HepG2 (cell line): ENCODE results near the gene SGF29. TPM values are rescaled to one million over a fixed set of nuclear protein-coding genes. Genes with fewer than 3 reads are reported as not detected.
"Not testable (repeated sequence)": the region's sequence is repeated elsewhere in the genome, so short reads cannot be mapped to it uniquely, and the experiment has no call there.

ENCODE experiments used
- ATAC-seq: fragments of 200-7000 bp; cut with Tn5 transposase; 3 replicates; pipeline ENCODE4 v1.9.1; 2020; ENCODE audit warnings: mild to moderate bottlenecking, moderate library complexity
- BruUV-seq: library from RNA; stranded (reverse); fragments of 400-500 nt; replicated peaks from 2 replicates; lab custom pipeline; 2021; lab: Mats Ljungman, UMichigan
- CTCF ChIA-PET: fragments of 300-600 bp; formaldehyde crosslinking; extraction: SDS; loops from one replicate; lab custom pipeline; 2021; ENCODE audit warnings: low total read pairs, inconsistent platforms, low intra/inter-chr PET ratio; lab: Yijun Ruan, JAX
- POLR2A ChIA-PET: fragments of 350-600 bp; sonication (Branson Sonifier 250); formaldehyde crosslinking; loops from one replicate; lab custom pipeline; 2020; ENCODE audit warnings: antibody characterized with exemption, inconsistent platforms; lab: Yijun Ruan, JAX
- DNase-seq: peaks from one replicate; pipeline ENCODE4 v3.0.0-alpha.2; 2015; ENCODE audit warnings: low spot score
- FAIRE-seq: peaks from 3 replicates; lab custom pipeline; 2011; peaks lifted over from hg19 to GRCh38; lab: Jason Lieb, UNC
- H2AFZ ChIP-seq: one replicate; pipeline ENCODE4 v1.6.1; 2011; ENCODE audit warnings: low read length, inconsistent platforms
- H3K27ac ChIP-seq: fragments of 300-600 bp; 3 replicates; pipeline ENCODE4 v1.8.0; 2011; ENCODE audit warnings: mixed run types, mild to moderate bottlenecking, mixed read lengths, low read length, inconsistent platforms; ENCODE audit not compliant: insufficient read depth; ENCODE audit errors: extremely low read length
- H3K27me3 ChIP-seq, 2 experiments: fragments of 200-600 bp in 1 of 2; 2 replicates in 1 of 2; 3 replicates in 1 of 2; pipeline versions ENCODE4 v1.6.0 to v1.8.0; 2011; ENCODE audit warnings: low read length in 2 of 2, mild to moderate bottlenecking in 2 of 2, moderate library complexity in 2 of 2, inconsistent platforms in 1 of 2; ENCODE audit not compliant: insufficient read depth in 2 of 2, control insufficient read depth in 1 of 2
- H3K36me3 ChIP-seq, 2 experiments: fragments of 200-600 bp in 1 of 2; replicated peaks in 1 of 2; 2 replicates in 1 of 2; 3 replicates in 1 of 2; pipeline versions ENCODE4 v1.5.1 to v1.8.0; 2011; ENCODE audit warnings: low read length in 2 of 2, inconsistent platforms in 1 of 2; ENCODE audit not compliant: insufficient read depth in 2 of 2, control insufficient read depth in 1 of 2
- H3K4me1 ChIP-seq: 2 replicates; pipeline ENCODE4 v1.5.1; 2012; ENCODE audit warnings: low read length, inconsistent platforms; ENCODE audit not compliant: insufficient read depth
- H3K4me2 ChIP-seq: 2 replicates; pipeline ENCODE4 v1.6.0; 2011; ENCODE audit warnings: low read depth, low read length, inconsistent platforms
- H3K4me3 ChIP-seq, 3 experiments: fragments of 200-600 bp in 1 of 3; sonication (generic), shearing (Covaris generic) in 1 of 3; replicated peaks in 1 of 3; 2 replicates each; pipeline ENCODE4 v1.5.1; 2011 to 2016; ENCODE audit warnings: low read length in 3 of 3, inconsistent platforms in 2 of 3, low read depth in 2 of 3, mild to moderate bottlenecking in 2 of 3, control low read depth in 1 of 3, mixed read lengths in 1 of 3; ENCODE audit not compliant: insufficient read depth in 1 of 3
- H3K79me2 ChIP-seq: one replicate; pipeline ENCODE4 v1.6.1; 2011; ENCODE audit warnings: low read length, inconsistent platforms; ENCODE audit not compliant: insufficient read depth
- H3K9ac ChIP-seq: 2 replicates; pipeline ENCODE4 v1.6.0; 2011; ENCODE audit warnings: mild to moderate bottlenecking, low read depth, low read length, inconsistent platforms; ENCODE audit not compliant: insufficient read depth
- H3K9me3 ChIP-seq: 2 replicates; pipeline ENCODE4 v1.5.1; 2012; ENCODE audit warnings: mild to moderate bottlenecking, low read length
- H4K20me1 ChIP-seq: 2 replicates; pipeline ENCODE4 v1.6.0; 2011; ENCODE audit warnings: inconsistent platforms, mild to moderate bottlenecking, low read length, moderate library complexity; ENCODE audit not compliant: insufficient read depth
- ATAD3A ChIP-seq: sonication (generic); formaldehyde crosslinking; IDR thresholded peaks from 2 replicates; pipeline ENCODE4 v1.4.0; 2020; ENCODE audit warnings: missing genetic modification reagents
- CBFB ChIP-seq: sonication (generic); formaldehyde crosslinking; IDR thresholded peaks from 2 replicates; pipeline ENCODE4 v1.4.0; 2020; ENCODE audit warnings: missing genetic modification reagents
- DNMT1 ChIP-seq: sonication (generic); formaldehyde crosslinking; IDR thresholded peaks from 2 replicates; pipeline ENCODE4 v1.5.1; 2020; ENCODE audit warnings: mild to moderate bottlenecking, missing genetic modification reagents
- GATAD2A ChIP-seq: IDR thresholded peaks from 2 replicates; pipeline ENCODE4 v1.6.1; 2016
- HNF4A ChIP-seq: sonication (generic); formaldehyde crosslinking; IDR thresholded peaks from 2 replicates; pipeline ENCODE4 v1.4.0; 2020; ENCODE audit warnings: missing genetic modification reagents
- HOXA3 ChIP-seq: sonication (generic); formaldehyde crosslinking; IDR thresholded peaks from 2 replicates; pipeline ENCODE4 v1.5.0; 2020; ENCODE audit warnings: missing genetic modification reagents
- NR2F6 ChIP-seq, 2 experiments: IDR thresholded peaks; 2 replicates each; pipeline ENCODE4 v1.6.1; 2016; ENCODE audit warnings: antibody characterized with exemption in 1 of 2, mild to moderate bottlenecking in 1 of 2
- SKI ChIP-seq: fragments of 450-650 bp; IDR thresholded peaks from one replicate; pipeline ENCODE4 v1.6.1; 2018; ENCODE audit warnings: mild to moderate bottlenecking; ENCODE audit not compliant: partially characterized antibody
- ZBTB7B ChIP-seq: sonication (generic); formaldehyde crosslinking; IDR thresholded peaks from 2 replicates; pipeline ENCODE4 v1.4.0; 2020; ENCODE audit warnings: missing genetic modification reagents
- WGBS: methylation state at CpG from one replicate; pipeline ENCODE4 v1.1.6; 2017; ENCODE audit warnings: low lambda C conversion rate; 5-methylcytosine and 5-hydroxymethylcytosine counted together
- in situ Hi-C: cut with HindIII; loops from 2 replicates; pipeline ENCODE4 v1.10.0; 2017; ENCODE audit warnings: low pct_unique_long_range_greater_than_20kb; ENCODE audit not compliant: extremely low pct_ligation_motif_present
- intact Hi-C: fragments of 100-400 bp; cut with micrococcal nuclease; formaldehyde crosslinking; loops from one replicate; pipeline ENCODE4 v1.10.0; 2022; ENCODE audit not compliant: unreplicated experiment
- polyA plus RNA-seq, 8 experiments: library from polyadenylated mRNA; depleted of rRNA in 3 of 8; stranded (reverse) in 7 of 8; unstranded in 1 of 8; fragments of >200 nt; fragmentation: Illumina TruSeq in 4 of 8; extraction: Trizol in 4 of 8; gene quantifications; 2 replicates each; pipeline versions ENCODE4 v1.2.1 to v1.2.3, GENCODE V29; 2011 to 2016; ENCODE audit warnings: low read depth in 4 of 8, missing spikeins in 1 of 8, mixed read lengths in 1 of 8; ENCODE audit not compliant: insufficient read depth in 1 of 8
- total RNA-seq, 5 experiments: library from RNA; depleted of rRNA; stranded (reverse); fragments of >200 nt; fragmentation: Illumina TruSeq; extraction: Trizol; gene quantifications; 2 replicates each; pipeline ENCODE4 v1.2.3, GENCODE V29; 2016; ENCODE audit warnings: low read depth in 1 of 5
- TF ChIP-seq, protein P1 (sequence below): sonication (generic); formaldehyde crosslinking; IDR thresholded peaks from 2 replicates; pipeline ENCODE4 v1.5.1; 2020; ENCODE audit warnings: mild to moderate bottlenecking, missing genetic modification reagents, moderate library complexity

The SGF29 gene
- total and polyA plus RNA-seq, 2 of the 13 experiments (the other 11 are each of a cell fraction or from before 2014, with no cell fraction given) = 5.0 to 29.4 TPM

DNA sequence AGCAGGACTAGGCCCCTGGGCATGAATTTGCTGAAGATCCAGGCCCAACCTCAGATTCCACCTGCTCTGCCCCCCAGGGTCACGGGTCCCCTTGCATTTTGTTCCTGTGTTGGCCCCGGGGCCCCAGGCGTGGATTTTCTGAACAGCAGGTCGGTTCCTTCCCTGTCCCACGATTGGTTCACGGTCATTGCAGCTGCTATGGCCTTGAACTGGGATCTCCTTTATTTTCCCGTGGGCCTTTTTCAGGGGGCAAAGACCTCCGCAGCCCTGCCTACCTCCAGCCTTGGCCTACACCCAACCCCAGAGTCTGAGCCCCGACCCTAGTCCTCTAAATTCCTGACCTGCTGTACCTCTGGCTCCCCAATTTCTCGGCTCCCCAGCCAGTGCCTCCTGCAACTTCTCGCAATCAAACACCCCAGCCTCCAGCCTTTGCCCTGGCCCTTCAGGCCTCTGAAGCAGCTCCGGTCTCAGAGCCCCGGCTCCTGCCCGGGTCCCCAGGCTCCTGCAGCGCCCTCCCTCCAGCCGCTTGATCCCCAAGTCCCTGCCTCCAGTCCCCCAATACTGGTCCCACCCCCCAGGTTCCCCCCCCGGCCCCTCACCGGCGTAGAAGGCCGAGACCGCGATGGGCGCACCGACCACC, 68.9 kb downstream of the SGF29 start (continued):
- TF ChIP-seq, protein P1, sequence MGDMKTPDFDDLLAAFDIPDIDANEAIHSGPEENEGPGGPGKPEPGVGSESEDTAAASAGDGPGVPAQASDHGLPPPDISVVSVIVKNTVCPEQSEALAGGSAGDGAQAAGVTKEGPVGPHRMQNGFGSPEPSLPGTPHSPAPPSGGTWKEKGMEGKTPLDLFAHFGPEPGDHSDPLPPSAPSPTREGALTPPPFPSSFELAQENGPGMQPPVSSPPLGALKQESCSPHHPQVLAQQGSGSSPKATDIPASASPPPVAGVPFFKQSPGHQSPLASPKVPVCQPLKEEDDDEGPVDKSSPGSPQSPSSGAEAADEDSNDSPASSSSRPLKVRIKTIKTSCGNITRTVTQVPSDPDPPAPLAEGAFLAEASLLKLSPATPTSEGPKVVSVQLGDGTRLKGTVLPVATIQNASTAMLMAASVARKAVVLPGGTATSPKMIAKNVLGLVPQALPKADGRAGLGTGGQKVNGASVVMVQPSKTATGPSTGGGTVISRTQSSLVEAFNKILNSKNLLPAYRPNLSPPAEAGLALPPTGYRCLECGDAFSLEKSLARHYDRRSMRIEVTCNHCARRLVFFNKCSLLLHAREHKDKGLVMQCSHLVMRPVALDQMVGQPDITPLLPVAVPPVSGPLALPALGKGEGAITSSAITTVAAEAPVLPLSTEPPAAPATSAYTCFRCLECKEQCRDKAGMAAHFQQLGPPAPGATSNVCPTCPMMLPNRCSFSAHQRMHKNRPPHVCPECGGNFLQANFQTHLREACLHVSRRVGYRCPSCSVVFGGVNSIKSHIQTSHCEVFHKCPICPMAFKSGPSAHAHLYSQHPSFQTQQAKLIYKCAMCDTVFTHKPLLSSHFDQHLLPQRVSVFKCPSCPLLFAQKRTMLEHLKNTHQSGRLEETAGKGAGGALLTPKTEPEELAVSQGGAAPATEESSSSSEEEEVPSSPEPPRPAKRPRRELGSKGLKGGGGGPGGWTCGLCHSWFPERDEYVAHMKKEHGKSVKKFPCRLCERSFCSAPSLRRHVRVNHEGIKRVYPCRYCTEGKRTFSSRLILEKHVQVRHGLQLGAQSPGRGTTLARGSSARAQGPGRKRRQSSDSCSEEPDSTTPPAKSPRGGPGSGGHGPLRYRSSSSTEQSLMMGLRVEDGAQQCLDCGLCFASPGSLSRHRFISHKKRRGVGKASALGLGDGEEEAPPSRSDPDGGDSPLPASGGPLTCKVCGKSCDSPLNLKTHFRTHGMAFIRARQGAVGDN (CRISPR knock-in tag) = peak; percentile 9; the same call in 1 of the 2 replicates
- TF ChIP-seq SKI (peak; percentile 60), ZBTB7B (CRISPR knock-in tag) (0 out of 2 replicates have a peak, but pooled peaks have one; percentile 62), GATAD2A (peak; percentile 47; the same call in 1 of the 2 replicates), HNF4A (CRISPR knock-in tag) (peak; percentile 59), NR2F6 (IDR thresholded peaks at IDR 0.05) (peak; percentile 48; the same call in 1 of the 2 replicates)
- not testable (repeated sequence) for TF ChIP-seq NR2F6 (CRISPR knock-in tag; IDR thresholded peaks at IDR 0.05)

DNA sequence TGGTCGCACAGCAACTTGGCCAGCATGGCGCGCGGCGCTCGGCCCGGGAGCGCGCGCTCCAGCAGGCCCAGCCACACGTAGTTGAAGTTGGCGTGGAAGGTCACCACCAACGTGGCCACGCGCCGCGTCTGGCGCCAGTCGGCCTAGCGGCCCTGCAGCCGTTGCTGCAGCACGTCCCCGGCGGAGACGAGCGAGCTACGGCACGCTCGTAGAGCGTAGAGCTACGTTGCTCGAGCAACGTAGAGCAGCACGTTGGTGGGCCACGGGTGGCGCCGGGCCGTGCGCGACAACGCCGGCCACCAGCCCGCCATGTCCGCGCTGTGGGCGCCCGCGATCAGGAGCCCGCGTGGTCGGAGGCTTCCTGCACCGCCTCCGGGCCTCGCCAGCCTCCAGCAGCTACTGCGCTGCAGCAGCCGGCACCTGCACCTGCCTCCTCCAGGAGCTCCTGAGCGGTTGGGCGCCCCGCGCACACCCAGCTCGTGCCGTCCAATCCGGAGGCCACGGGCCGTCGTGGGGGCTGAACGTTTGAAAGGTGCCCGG, 69.5 kb downstream of the SGF29 start:
- ATAC-seq = peak; percentile 16; the same call in 2 of the 3 replicates
- Histone ChIP-seq H2AFZ (no peak overlapping the region), H3K9ac (no peak overlapping the region), H3K9me3 (no peaks in the 10 kb centered on the region), H3K4me1 (peaks cover 34% of the 10 kb centered on the region), H3K27ac (no peak overlapping the region), H3K27me3 (no peaks in the 10 kb centered on the region), H3K36me3 (no peaks in the 10 kb centered on the region), H3K79me2 (no peaks in the 10 kb centered on the region), H4K20me1 (no peaks in the 10 kb centered on the region), H3K4me3 (no peak overlapping the region), H3K4me2 (no peak overlapping the region)
- POLR2A ChIA-PET = no interaction called here
- WGBS = 93% methylated on average over 68 of the region's 68 CpGs
- BruUV-seq = no TSS peak
- intact Hi-C loops (no loop called here), in situ Hi-C loops (no loop called here)
- no peak for DNase-seq
- CTCF ChIA-PET = no interaction called here
- FAIRE-seq = no peak
- TF ChIP-seq ATAD3A (CRISPR knock-in tag) (no peak), CBFB (CRISPR knock-in tag) (no peak), DNMT1 (peak; percentile 70; the same call in 1 of the 2 replicates), HOXA3 (peak; percentile 34)
